CD4-positive, alpha-beta T cell (primary cell): ENCODE measurements around the gene FARP1. TPM values are rescaled to one million over a fixed set of nuclear protein-coding genes. Genes with fewer than 3 reads are reported as not detected.

Source experiments
- ATAC-seq: fragments of 200-7000 bp; cut with Tn5 transposase; one replicate; pipeline ENCODE4 v1.10.0; 2022; ENCODE audit warnings: mild to moderate bottlenecking; ENCODE audit not compliant: poor library complexity
- CTCF ChIA-PET: fragments of 350-600 bp; sonication (Branson Sonifier 250); formaldehyde crosslinking; loops from one replicate; lab custom pipeline; 2021; ENCODE audit warnings: antibody characterized with exemption, inconsistent platforms; lab: Charles Lee
- POLR2A ChIA-PET: fragments of 350-600 bp; sonication (Branson Sonifier 250); formaldehyde crosslinking; loops from one replicate; lab custom pipeline; 2021; ENCODE audit warnings: antibody characterized with exemption, inconsistent platforms; lab: Charles Lee
- DNase-seq, 14 experiments: peaks; one replicate each; pipeline ENCODE4 v3.0.0-alpha.2; 2013 to 2020; ENCODE audit warnings: mixed read lengths in 2 of 14
- H3K27ac ChIP-seq, 2 donors: one replicate each; pipeline versions ENCODE4 v1.5.1 to v1.7.0; 2013; ENCODE audit warnings: low read length in 2 of 2, low read depth in 1 of 2, mild to moderate bottlenecking in 1 of 2
- H3K27me3 ChIP-seq, 2 experiments: 1 replicate in 1 of 2; 2 replicates in 1 of 2; pipeline versions ENCODE4 v1.6.1 to v1.7.0; 2013; ENCODE audit warnings: low read length in 2 of 2, control low read depth in 1 of 2, mild to moderate bottlenecking in 1 of 2, moderate library complexity in 1 of 2; ENCODE audit not compliant: insufficient read depth in 2 of 2, control insufficient read depth in 1 of 2
- H3K36me3 ChIP-seq: one replicate; pipeline ENCODE4 v1.6.1; 2013; ENCODE audit warnings: low read length, control low read depth; ENCODE audit not compliant: insufficient read depth
- H3K4me1 ChIP-seq: one replicate; pipeline ENCODE4 v1.6.1; 2013; ENCODE audit warnings: low read length, control low read depth; ENCODE audit not compliant: insufficient read depth
- H3K4me3 ChIP-seq: one replicate; pipeline ENCODE4 v1.5.1; 2013; ENCODE audit warnings: mild to moderate bottlenecking, low read length, moderate library complexity
- H3K9me3 ChIP-seq, 2 experiments: 1 replicate in 1 of 2; 2 replicates in 1 of 2; pipeline versions ENCODE4 v1.6.1 to v1.7.0; 2013; ENCODE audit warnings: low read length in 2 of 2, mild to moderate bottlenecking in 2 of 2, control low read depth in 1 of 2, moderate library complexity in 1 of 2; ENCODE audit not compliant: control insufficient read depth in 1 of 2, insufficient read depth in 1 of 2
- H3K27ac Mint-ChIP-seq: one replicate; pipeline ENCODE4 v1.8.0; 2020; ENCODE audit warnings: mixed read lengths
- H3K27me3 Mint-ChIP-seq: one replicate; pipeline ENCODE4 v1.8.0; 2021; ENCODE audit warnings: mixed read lengths
- H3K36me3 Mint-ChIP-seq: one replicate; pipeline ENCODE4 v1.8.0; 2021; ENCODE audit warnings: low read depth, mixed read lengths
- H3K4me1 Mint-ChIP-seq: one replicate; pipeline ENCODE4 v1.8.0; 2021; ENCODE audit warnings: low read depth, mixed read lengths
- H3K4me3 Mint-ChIP-seq: one replicate; pipeline ENCODE4 v1.8.0; 2020; ENCODE audit warnings: mild to moderate bottlenecking, mixed read lengths
- H3K9me3 Mint-ChIP-seq: one replicate; pipeline ENCODE4 v1.8.0; 2020; ENCODE audit warnings: mixed read lengths
- intact Hi-C, 2 experiments: fragments of 100-400 bp; cut with DNase I in 1 of 2; cut with micrococcal nuclease in 1 of 2; formaldehyde crosslinking; loops; one replicate each; pipeline versions ENCODE4 v1.15.1 to v1.9.0; 2023 to 2025; cut with DNase I, micrococcal nuclease
- total RNA-seq, 174 experiments: library from RNA in 2 of 174; stranded (reverse) in 2 of 174; gene quantifications; one replicate each; pipeline ENCODE4 v1.2.3 and lab custom pipeline; 2021 to 2026
- TF ChIP-seq, protein P1 (sequence below): fragments of 200-600 bp; IDR thresholded peaks from one replicate; pipeline ENCODE4 v1.8.0; 2022; ENCODE audit warnings: antibody characterized with exemption, mild to moderate bottlenecking

FARP1 gene
- total RNA-seq, 2 experiments from 2014 or later = 0.30 TPM; not detected in 1

DNA sequence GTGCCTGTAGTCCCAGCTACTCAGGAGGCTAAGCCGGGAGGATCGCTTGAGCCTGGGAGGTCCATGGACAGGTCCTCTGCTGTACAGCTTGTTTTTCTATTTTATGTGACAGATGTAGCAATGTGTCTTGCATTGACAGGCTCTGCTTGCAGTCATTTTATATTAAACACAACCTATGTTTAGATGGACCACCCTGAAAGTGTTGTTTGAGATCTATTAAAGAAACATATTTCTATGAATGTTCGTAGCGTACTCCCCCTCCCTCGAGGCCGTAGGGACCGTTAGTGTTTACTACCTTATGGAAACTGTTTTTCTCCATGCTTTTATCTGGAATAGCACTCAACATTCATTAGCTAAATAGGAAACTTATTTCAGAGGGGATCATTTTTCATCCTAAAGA, 99.1 kb downstream of the FARP1 start:
- Histone ChIP-seq H3K27me3 (no peaks in the 10 kb centered on the region), H3K4me3 (no peak overlapping the region), H3K27ac (no peak overlapping the region), H3K4me1 (no peaks in the 10 kb centered on the region), H3K9me3 (peaks cover 0 to 5% of the 10 kb centered on the region in 2 experiments), H3K36me3 (no peaks in the 10 kb centered on the region)
- Mint-ChIP-seq H3K27ac (no peak overlapping the region), H3K9me3 (no peaks in the 10 kb centered on the region), H3K4me3 (no peak overlapping the region), H3K36me3 (no peaks in the 10 kb centered on the region), H3K27me3 (no peaks in the 10 kb centered on the region), H3K4me1 (no peaks in the 10 kb centered on the region)
- ATAC-seq (no peak), DNase-seq (no peak)
- CTCF ChIA-PET = no interaction called here
- intact Hi-C loops = no loop called here
- POLR2A ChIA-PET = no interaction called here
- TF ChIP-seq, protein P1, sequence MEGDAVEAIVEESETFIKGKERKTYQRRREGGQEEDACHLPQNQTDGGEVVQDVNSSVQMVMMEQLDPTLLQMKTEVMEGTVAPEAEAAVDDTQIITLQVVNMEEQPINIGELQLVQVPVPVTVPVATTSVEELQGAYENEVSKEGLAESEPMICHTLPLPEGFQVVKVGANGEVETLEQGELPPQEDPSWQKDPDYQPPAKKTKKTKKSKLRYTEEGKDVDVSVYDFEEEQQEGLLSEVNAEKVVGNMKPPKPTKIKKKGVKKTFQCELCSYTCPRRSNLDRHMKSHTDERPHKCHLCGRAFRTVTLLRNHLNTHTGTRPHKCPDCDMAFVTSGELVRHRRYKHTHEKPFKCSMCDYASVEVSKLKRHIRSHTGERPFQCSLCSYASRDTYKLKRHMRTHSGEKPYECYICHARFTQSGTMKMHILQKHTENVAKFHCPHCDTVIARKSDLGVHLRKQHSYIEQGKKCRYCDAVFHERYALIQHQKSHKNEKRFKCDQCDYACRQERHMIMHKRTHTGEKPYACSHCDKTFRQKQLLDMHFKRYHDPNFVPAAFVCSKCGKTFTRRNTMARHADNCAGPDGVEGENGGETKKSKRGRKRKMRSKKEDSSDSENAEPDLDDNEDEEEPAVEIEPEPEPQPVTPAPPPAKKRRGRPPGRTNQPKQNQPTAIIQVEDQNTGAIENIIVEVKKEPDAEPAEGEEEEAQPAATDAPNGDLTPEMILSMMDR = no peak

DNA sequence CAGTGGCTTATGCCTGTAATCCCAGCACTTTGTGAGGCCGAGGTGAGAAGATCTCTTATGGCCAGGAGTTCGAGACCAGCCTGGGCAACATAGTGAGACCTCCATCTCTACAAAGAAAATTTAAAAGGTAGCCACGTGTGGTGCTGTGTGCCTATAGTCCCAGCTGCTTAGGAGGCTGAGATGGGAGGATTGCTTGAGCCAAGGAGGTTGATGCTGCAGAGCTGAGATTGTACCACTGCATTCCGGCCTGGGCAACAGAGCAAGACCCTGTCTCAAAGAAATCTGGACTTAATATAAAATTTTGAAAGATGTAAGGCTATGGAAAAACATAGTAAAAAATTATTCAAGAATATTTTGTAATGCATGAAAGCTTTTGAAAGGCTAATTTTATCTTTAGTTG, 99.5 kb downstream of the FARP1 start:
- no peaks in the 10 kb centered on the region for H3K36me3 Mint-ChIP-seq
- TF ChIP-seq, protein P1 = no peak

GRCh38 chr13:98243929-98244272, 101.0 kb downstream of the FARP1 start:
- ATAC-seq = no peak
- Histone ChIP-seq H3K27me3 (no peaks in the 10 kb centered on the region), H3K9me3 (peaks cover 0 to 5% of the 10 kb centered on the region in 2 experiments), H3K4me1 (no peaks in the 10 kb centered on the region), H3K27ac (no peak overlapping the region), H3K4me3 (no peak overlapping the region), H3K36me3 (no peaks in the 10 kb centered on the region)
- Mint-ChIP-seq H3K9me3 (no peaks in the 10 kb centered on the region), H3K27me3 (peaks cover 13% of the 10 kb centered on the region), H3K36me3 (no peaks in the 10 kb centered on the region), H3K4me3 (no peak overlapping the region), H3K4me1 (no peaks in the 10 kb centered on the region), H3K27ac (no peak overlapping the region)
- TF ChIP-seq, protein P1 = no peak
- intact Hi-C loops = no loop called here
- DNase-seq = no peak
- ChIA-PET POLR2A (no interaction called here), CTCF (no interaction called here)

More for the DNA sequence above, 99.5 kb downstream of the FARP1 start:
- H3K4me3 ChIP-seq = no peak overlapping the region
- H3K27ac Mint-ChIP-seq = no peak overlapping the region
- no peak overlapping the region for H3K4me3 Mint-ChIP-seq
- H3K9me3 Mint-ChIP-seq = no peaks in the 10 kb centered on the region
- peaks cover 0 to 5% of the 10 kb centered on the region in 2 experiments for H3K9me3 ChIP-seq
- H3K27ac ChIP-seq = no peak overlapping the region
- H3K4me1 Mint-ChIP-seq = no peaks in the 10 kb centered on the region
- ChIA-PET POLR2A (no interaction called here), CTCF (no interaction called here)
- intact Hi-C loops = no loop called here
- H3K27me3 Mint-ChIP-seq = peaks cover 3% of the 10 kb centered on the region
- no peaks in the 10 kb centered on the region for H3K4me1 ChIP-seq
- no peaks in the 10 kb centered on the region for H3K27me3 ChIP-seq
- DNase-seq = no peak
- ATAC-seq = no peak
- no peaks in the 10 kb centered on the region for H3K36me3 ChIP-seq
